ENCODE results near the gene SUSD3.
A peak's percentile ranks its signal among the peaks of the same experiment; 100 is the strongest.

SUSD3 gene

GRCh38 chr9:93122721-93123221 lies 64.3 kb downstream of the SUSD3 start:
- H3K27ac ChIP-seq (ENCODE audit: low read depth, low read length), result no peak overlapping the region
- H3K27me3 ChIP-seq (ENCODE audit: control insufficient read depth in 5 of 5, insufficient read depth in 4 of 5, low read length in 5 of 5), result no peaks in the 10 kb centered on the region

GRCh38 chr9:93123561-93124283 lies 65.2 kb downstream of the SUSD3 start:
- no peak overlapping the region for H3K27ac ChIP-seq (ENCODE audit: low read depth, low read length)
- no peak overlapping the region for H3K9ac ChIP-seq (ENCODE audit: low read length in 5 of 5)
- no peaks in the 10 kb centered on the region for H3K9me3 ChIP-seq (ENCODE audit: control insufficient read depth in 5 of 5, low read length in 5 of 5)
- peaks cover 6 to 84% (median 51%) of the 10 kb centered on the region in 5 donors for H3K4me1 ChIP-seq (ENCODE audit: control insufficient read depth in 5 of 5, insufficient read depth in 5 of 5, low read length in 5 of 5)
- no peak overlapping the region for H3K4me3 ChIP-seq (ENCODE audit: low read depth in 1 of 5, low read length in 5 of 5)
- no peaks in the 10 kb centered on the region for H3K27me3 ChIP-seq (ENCODE audit: control insufficient read depth in 5 of 5, insufficient read depth in 4 of 5, low read length in 5 of 5)
- peaks cover 0 to 56% (median 37%) of the 10 kb centered on the region in 5 donors for H3K36me3 ChIP-seq (ENCODE audit: control insufficient read depth in 5 of 5, insufficient read depth in 5 of 5, low read length in 5 of 5)

More at GRCh38 chr9:93122721-93123221, 64.3 kb downstream of the SUSD3 start:
- no peak overlapping the region for H3K9ac ChIP-seq (ENCODE audit: low read length in 5 of 5)
- peaks cover 6 to 75% (median 42%) of the 10 kb centered on the region in 5 donors for H3K4me1 ChIP-seq (ENCODE audit: control insufficient read depth in 5 of 5, insufficient read depth in 5 of 5, low read length in 5 of 5)
- H3K4me3 ChIP-seq (ENCODE audit: low read depth in 1 of 5, low read length in 5 of 5), result no peak overlapping the region
- H3K36me3 ChIP-seq (ENCODE audit: control insufficient read depth in 5 of 5, insufficient read depth in 5 of 5, low read length in 5 of 5), result peaks cover 0 to 53% (median 37%) of the 10 kb centered on the region in 5 donors
- H3K9me3 ChIP-seq (ENCODE audit: control insufficient read depth in 5 of 5, low read length in 5 of 5), result no peaks in the 10 kb centered on the region

GRCh38 chr9:93124793-93125192 lies 66.3 kb downstream of the SUSD3 start:
- no peak overlapping the region for H3K9ac ChIP-seq (ENCODE audit: low read length in 5 of 5)
- H3K4me3 ChIP-seq (ENCODE audit: low read depth in 1 of 5, low read length in 5 of 5), result no peak overlapping the region
- H3K9me3 ChIP-seq (ENCODE audit: control insufficient read depth in 5 of 5, low read length in 5 of 5), result no peaks in the 10 kb centered on the region
- no peaks in the 10 kb centered on the region for H3K27me3 ChIP-seq (ENCODE audit: control insufficient read depth in 5 of 5, insufficient read depth in 4 of 5, low read length in 5 of 5)
- peaks cover 6 to 84% (median 53%) of the 10 kb centered on the region in 5 donors for H3K4me1 ChIP-seq (ENCODE audit: control insufficient read depth in 5 of 5, insufficient read depth in 5 of 5, low read length in 5 of 5)
- peaks cover 0 to 56% (median 37%) of the 10 kb centered on the region in 5 donors for H3K36me3 ChIP-seq (ENCODE audit: control insufficient read depth in 5 of 5, insufficient read depth in 5 of 5, low read length in 5 of 5)
- no peak overlapping the region for H3K27ac ChIP-seq (ENCODE audit: low read depth, low read length)

- Histone ChIP-seq H3K9ac (ENCODE audit: low read length in 5 of 5) (no peak overlapping the region), H3K4me1 (ENCODE audit: control insufficient read depth in 5 of 5, insufficient read depth in 5 of 5, low read length in 5 of 5) (peaks cover 2 to 84% (median 53%) of the 10 kb centered on the region in 5 donors), H3K9me3 (ENCODE audit: control insufficient read depth in 5 of 5, low read length in 5 of 5) (no peaks in the 10 kb centered on the region), H3K4me3 (ENCODE audit: low read depth in 1 of 5, low read length in 5 of 5) (no peak overlapping the region), H3K27me3 (ENCODE audit: control insufficient read depth in 5 of 5, insufficient read depth in 4 of 5, low read length in 5 of 5) (no peaks in the 10 kb centered on the region), H3K27ac (ENCODE audit: low read depth, low read length) (no peak overlapping the region), H3K36me3 (ENCODE audit: control insufficient read depth in 5 of 5, insufficient read depth in 5 of 5, low read length in 5 of 5) (peaks cover 0 to 56% (median 37%) of the 10 kb centered on the region in 5 donors)
These were observed 66.9 kb downstream of the SUSD3 start for GRCh38 chr9:93125331-93125894.

GRCh38 chr9:93126151-93126781 lies 67.8 kb downstream of the SUSD3 start:
- peaks cover 2 to 85% (median 58%) of the 10 kb centered on the region in 5 donors for H3K4me1 ChIP-seq (ENCODE audit: control insufficient read depth in 5 of 5, insufficient read depth in 5 of 5, low read length in 5 of 5)

GRCh38 chr9:93126825-93127368 lies 68.4 kb downstream of the SUSD3 start:
- peak overlapping the region in 2 of 5 donors; percentile 2 to 38 for H3K9ac ChIP-seq (ENCODE audit: low read length in 5 of 5)
- no peak overlapping the region for H3K27ac ChIP-seq (ENCODE audit: low read depth, low read length)

More at GRCh38 chr9:93126151-93126781, 67.8 kb downstream of the SUSD3 start:
- H3K36me3 ChIP-seq (ENCODE audit: control insufficient read depth in 5 of 5, insufficient read depth in 5 of 5, low read length in 5 of 5), result peaks cover 0 to 54% (median 33%) of the 10 kb centered on the region in 5 donors
- H3K9me3 ChIP-seq (ENCODE audit: control insufficient read depth in 5 of 5, low read length in 5 of 5), result no peaks in the 10 kb centered on the region
- peak overlapping the region in 2 of 5 donors; percentile 34 for H3K4me3 ChIP-seq (ENCODE audit: low read depth in 1 of 5, low read length in 5 of 5)
- no peaks in the 10 kb centered on the region for H3K27me3 ChIP-seq (ENCODE audit: control insufficient read depth in 5 of 5, insufficient read depth in 4 of 5, low read length in 5 of 5)
- H3K9ac ChIP-seq (ENCODE audit: low read length in 5 of 5), result no peak overlapping the region
- no peak overlapping the region for H3K27ac ChIP-seq (ENCODE audit: low read depth, low read length)

GRCh38 chr9:93127395-93127911 lies 69.0 kb downstream of the SUSD3 start:
- Histone ChIP-seq H3K9me3 (ENCODE audit: control insufficient read depth in 5 of 5, low read length in 5 of 5) (no peaks in the 10 kb centered on the region), H3K27ac (ENCODE audit: low read depth, low read length) (peak overlapping the region; percentile 30), H3K4me1 (ENCODE audit: control insufficient read depth in 5 of 5, insufficient read depth in 5 of 5, low read length in 5 of 5) (peaks cover 2 to 85% (median 62%) of the 10 kb centered on the region in 5 donors), H3K27me3 (ENCODE audit: control insufficient read depth in 5 of 5, insufficient read depth in 4 of 5, low read length in 5 of 5) (no peaks in the 10 kb centered on the region), H3K36me3 (ENCODE audit: control insufficient read depth in 5 of 5, insufficient read depth in 5 of 5, low read length in 5 of 5) (peaks cover 0 to 42% (median 26%) of the 10 kb centered on the region in 5 donors), H3K4me3 (ENCODE audit: low read depth in 1 of 5, low read length in 5 of 5) (peak overlapping the region in 1 of 5 donors; percentile 34), H3K9ac (ENCODE audit: low read length in 5 of 5) (peak overlapping the region in 2 of 5 donors; percentile 2 to 38)

More at GRCh38 chr9:93126825-93127368, 68.4 kb downstream of the SUSD3 start:
- H3K4me1 ChIP-seq (ENCODE audit: control insufficient read depth in 5 of 5, insufficient read depth in 5 of 5, low read length in 5 of 5), result peaks cover 2 to 85% (median 59%) of the 10 kb centered on the region in 5 donors
- H3K9me3 ChIP-seq (ENCODE audit: control insufficient read depth in 5 of 5, low read length in 5 of 5), result no peaks in the 10 kb centered on the region
- peaks cover 0 to 47% (median 28%) of the 10 kb centered on the region in 5 donors for H3K36me3 ChIP-seq (ENCODE audit: control insufficient read depth in 5 of 5, insufficient read depth in 5 of 5, low read length in 5 of 5)
- H3K4me3 ChIP-seq (ENCODE audit: low read depth in 1 of 5, low read length in 5 of 5), result peak overlapping the region in 2 of 5 donors; percentile 34
- H3K27me3 ChIP-seq (ENCODE audit: control insufficient read depth in 5 of 5, insufficient read depth in 4 of 5, low read length in 5 of 5), result no peaks in the 10 kb centered on the region

- no peaks in the 10 kb centered on the region for H3K27me3 ChIP-seq (ENCODE audit: control insufficient read depth in 5 of 5, insufficient read depth in 4 of 5, low read length in 5 of 5)
- peak overlapping the region in 2 of 5 donors; percentile 23 to 38 for H3K9ac ChIP-seq (ENCODE audit: low read length in 5 of 5)
- H3K4me3 ChIP-seq (ENCODE audit: low read depth in 1 of 5, low read length in 5 of 5), result peak overlapping the region in 1 of 5 donors; percentile 4
- no peaks in the 10 kb centered on the region for H3K9me3 ChIP-seq (ENCODE audit: control insufficient read depth in 5 of 5, low read length in 5 of 5)
- H3K4me1 ChIP-seq (ENCODE audit: control insufficient read depth in 5 of 5, insufficient read depth in 5 of 5, low read length in 5 of 5), result peaks cover 5 to 87% (median 69%) of the 10 kb centered on the region in 5 donors
- H3K27ac ChIP-seq (ENCODE audit: low read depth, low read length), result peak overlapping the region; percentile 30
- peaks cover 0 to 35% (median 19%) of the 10 kb centered on the region in 5 donors for H3K36me3 ChIP-seq (ENCODE audit: control insufficient read depth in 5 of 5, insufficient read depth in 5 of 5, low read length in 5 of 5)
These were observed 69.7 kb downstream of the SUSD3 start for GRCh38 chr9:93128011-93128714.

GRCh38 chr9:93128715-93129224 lies 70.3 kb downstream of the SUSD3 start:
- Histone ChIP-seq H3K9ac (ENCODE audit: low read length in 5 of 5) (peak overlapping the region in 1 of 5 donors; percentile 28), H3K9me3 (ENCODE audit: control insufficient read depth in 5 of 5, low read length in 5 of 5) (no peaks in the 10 kb centered on the region), H3K36me3 (ENCODE audit: control insufficient read depth in 5 of 5, insufficient read depth in 5 of 5, low read length in 5 of 5) (peaks cover 0 to 29% (median 14%) of the 10 kb centered on the region in 5 donors), H3K4me3 (ENCODE audit: low read depth in 1 of 5, low read length in 5 of 5) (peak overlapping the region in 1 of 5 donors; percentile 9), H3K4me1 (ENCODE audit: control insufficient read depth in 5 of 5, insufficient read depth in 5 of 5, low read length in 5 of 5) (peaks cover 5 to 91% (median 75%) of the 10 kb centered on the region in 5 donors), H3K27ac (ENCODE audit: low read depth, low read length) (no peak overlapping the region), H3K27me3 (ENCODE audit: control insufficient read depth in 5 of 5, insufficient read depth in 4 of 5, low read length in 5 of 5) (no peaks in the 10 kb centered on the region)
